SK-N-SH (cell line): ENCODE results near the gene WBP1L.

ENCODE experiments used
- CTCF ChIP-seq: fragments of 200-600 bp; sonication (generic); IDR thresholded peaks from 2 replicates; pipeline ENCODE4 v1.6.1; 2017; ENCODE audit warnings: antibody characterized with exemption, mild to moderate bottlenecking, moderate library complexity
- EZH2phosphoT487 ChIP-seq: fragments of 200-600 bp; sonication (generic); IDR thresholded peaks from 2 replicates; pipeline ENCODE4 v1.6.1; 2017; ENCODE audit warnings: low read depth, mixed run types, mild to moderate bottlenecking, antibody characterized with exemption, moderate library complexity, borderline replicate concordance
- FOXJ3 ChIP-seq: sonication (generic); formaldehyde crosslinking; IDR thresholded peaks from 2 replicates; pipeline ENCODE4 v1.5.1; 2020; ENCODE audit warnings: mild to moderate bottlenecking, missing genetic modification reagents
- FOXM1 ChIP-seq: IDR thresholded peaks from 2 replicates; pipeline ENCODE4 v1.4.0; 2012; ENCODE audit warnings: low read depth, mild to moderate bottlenecking
- GATA2 ChIP-seq: sonication (generic); formaldehyde crosslinking; IDR thresholded peaks from 2 replicates; pipeline ENCODE4 v1.5.0; 2020; ENCODE audit warnings: mild to moderate bottlenecking, missing genetic modification reagents
- JUND ChIP-seq: IDR thresholded peaks from 2 replicates; pipeline ENCODE4 v1.4.0; 2012
- MEF2A ChIP-seq: IDR thresholded peaks from 2 replicates; pipeline ENCODE4 v1.4.0; 2012; ENCODE audit warnings: low read depth, borderline replicate concordance
- POLR2AphosphoS5 ChIP-seq: IDR thresholded peaks from 2 replicates; pipeline ENCODE4 v1.6.1; 2012; ENCODE audit warnings: low read depth, low read length
- REST ChIP-seq: IDR thresholded peaks from 2 replicates; pipeline ENCODE4 v1.6.1; 2012; ENCODE audit warnings: mild to moderate bottlenecking, low read depth, low read length, moderate library complexity
- RFX5 ChIP-seq: IDR thresholded peaks from 2 replicates; pipeline ENCODE4 v1.6.1; 2012; ENCODE audit warnings: mild to moderate bottlenecking, improper control_type of control experiment, low read length
- SIN3A ChIP-seq: IDR thresholded peaks from 2 replicates; pipeline ENCODE4 v1.6.1; 2012; ENCODE audit warnings: low read depth, mild to moderate bottlenecking, low read length, moderate library complexity, borderline replicate concordance
- USF2 ChIP-seq: fragments of 150-350 bp; IDR thresholded peaks from 2 replicates; pipeline ENCODE4 v1.6.1; 2017; ENCODE audit warnings: antibody characterized with exemption, low read length, low read depth, borderline replicate concordance
- YY1 ChIP-seq: IDR thresholded peaks from 2 replicates; pipeline ENCODE4 v1.4.0; 2012; ENCODE audit warnings: low read depth, mild to moderate bottlenecking
- ZBTB33 ChIP-seq: IDR thresholded peaks from 2 replicates; pipeline ENCODE4 v1.4.0; 2012; ENCODE audit warnings: low read depth, borderline replicate concordance

- TF ChIP-seq CTCF = no peak
- no peak for TF ChIP-seq POLR2AphosphoS5
- TF ChIP-seq JUND = no peak
- TF ChIP-seq SIN3A = no peak
- TF ChIP-seq USF2 = no peak
- TF ChIP-seq YY1 = no peak
- no peak for TF ChIP-seq ZBTB33
- TF ChIP-seq FOXM1 = no peak
- no peak for TF ChIP-seq RFX5
- no peak for TF ChIP-seq MEF2A
- no peak for TF ChIP-seq REST
- no peak for TF ChIP-seq GATA2 (CRISPR knock-in tag)
- no peak for TF ChIP-seq FOXJ3
- TF ChIP-seq EZH2phosphoT487 = no peak
Observed at GRCh38 chr10:102850025-102850518, 106.3 kb downstream of the WBP1L start.
